ENCODE data around the gene GLCE. TPM values are rescaled to one million over a fixed set of nuclear protein-coding genes. Genes with fewer than 3 reads are reported as not detected.

The GLCE gene
- total RNA-seq, 1 experiment from 2014 or later: 22.8 TPM

DNA sequence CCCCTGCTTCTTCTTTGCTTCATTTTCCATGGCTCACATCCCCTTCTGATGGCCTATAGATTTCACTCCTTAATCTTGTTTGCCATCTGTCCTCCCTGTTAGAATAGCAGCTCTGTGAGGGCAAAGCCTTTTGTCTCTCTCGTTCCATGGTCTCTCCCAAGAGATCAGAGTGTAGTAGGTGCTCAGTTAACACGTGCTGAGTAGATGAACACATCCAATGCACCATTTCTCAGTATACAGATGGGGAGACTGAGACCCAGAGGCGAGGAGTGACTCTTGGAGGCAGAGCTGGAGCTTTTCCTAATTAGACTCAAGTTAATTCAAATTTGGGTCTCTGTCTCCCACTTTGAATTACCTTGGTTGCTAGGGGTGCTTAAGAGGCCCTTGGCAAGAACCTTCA, 142.5 kb downstream of the GLCE start:
- Histone ChIP-seq H3K9me3 (ENCODE audit: control insufficient read depth, insufficient read depth, low read depth, low read length) (no peaks in the 10 kb centered on the region), H3K4me3 (ENCODE audit: low read depth in 2 of 2, low read length in 2 of 2) (no peak overlapping the region), H3K27me3 (ENCODE audit: control insufficient read depth, insufficient read depth, low read length) (peaks cover 5% of the 10 kb centered on the region), H3K4me1 (ENCODE audit: control insufficient read depth, insufficient read depth, low read length) (peaks cover 12% of the 10 kb centered on the region; the same call in 1 of the 2 replicates), H3K36me3 (ENCODE audit: control insufficient read depth, insufficient read depth, low read length) (no peaks in the 10 kb centered on the region), H3K27ac (ENCODE audit: low read length) (no peak overlapping the region)
- BruUV-seq (replicated peaks): no TSS peak
- intact Hi-C loops (cut with micrococcal nuclease; ENCODE audit: unreplicated experiment) (no loop called here), in situ Hi-C loops (cut with HindIII; ENCODE audit: low pct_unique_long_range_greater_than_20kb, low sequenced_read_pairs) (no loop called here)
- TF ChIP-seq TCF7L2 (IDR thresholded peaks at IDR 0.05; ENCODE audit: low read depth, low read length) (no peak), POLR2AphosphoS5 (IDR thresholded peaks at IDR 0.05; ENCODE audit: low read depth, low read length) (no peak), SIN3A (IDR thresholded peaks at IDR 0.05; ENCODE audit: borderline replicate concordance, insufficient read depth, low read depth, low read length) (no peak)
- TF ChIP-seq, protein P1, sequence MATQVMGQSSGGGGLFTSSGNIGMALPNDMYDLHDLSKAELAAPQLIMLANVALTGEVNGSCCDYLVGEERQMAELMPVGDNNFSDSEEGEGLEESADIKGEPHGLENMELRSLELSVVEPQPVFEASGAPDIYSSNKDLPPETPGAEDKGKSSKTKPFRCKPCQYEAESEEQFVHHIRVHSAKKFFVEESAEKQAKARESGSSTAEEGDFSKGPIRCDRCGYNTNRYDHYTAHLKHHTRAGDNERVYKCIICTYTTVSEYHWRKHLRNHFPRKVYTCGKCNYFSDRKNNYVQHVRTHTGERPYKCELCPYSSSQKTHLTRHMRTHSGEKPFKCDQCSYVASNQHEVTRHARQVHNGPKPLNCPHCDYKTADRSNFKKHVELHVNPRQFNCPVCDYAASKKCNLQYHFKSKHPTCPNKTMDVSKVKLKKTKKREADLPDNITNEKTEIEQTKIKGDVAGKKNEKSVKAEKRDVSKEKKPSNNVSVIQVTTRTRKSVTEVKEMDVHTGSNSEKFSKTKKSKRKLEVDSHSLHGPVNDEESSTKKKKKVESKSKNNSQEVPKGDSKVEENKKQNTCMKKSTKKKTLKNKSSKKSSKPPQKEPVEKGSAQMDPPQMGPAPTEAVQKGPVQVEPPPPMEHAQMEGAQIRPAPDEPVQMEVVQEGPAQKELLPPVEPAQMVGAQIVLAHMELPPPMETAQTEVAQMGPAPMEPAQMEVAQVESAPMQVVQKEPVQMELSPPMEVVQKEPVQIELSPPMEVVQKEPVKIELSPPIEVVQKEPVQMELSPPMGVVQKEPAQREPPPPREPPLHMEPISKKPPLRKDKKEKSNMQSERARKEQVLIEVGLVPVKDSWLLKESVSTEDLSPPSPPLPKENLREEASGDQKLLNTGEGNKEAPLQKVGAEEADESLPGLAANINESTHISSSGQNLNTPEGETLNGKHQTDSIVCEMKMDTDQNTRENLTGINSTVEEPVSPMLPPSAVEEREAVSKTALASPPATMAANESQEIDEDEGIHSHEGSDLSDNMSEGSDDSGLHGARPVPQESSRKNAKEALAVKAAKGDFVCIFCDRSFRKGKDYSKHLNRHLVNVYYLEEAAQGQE (IDR thresholded peaks at IDR 0.05; ENCODE audit: insufficient read depth in 1 of 2, low read depth in 2 of 2, low read length in 1 of 2): no peak
- TF ChIP-seq, protein P2, sequence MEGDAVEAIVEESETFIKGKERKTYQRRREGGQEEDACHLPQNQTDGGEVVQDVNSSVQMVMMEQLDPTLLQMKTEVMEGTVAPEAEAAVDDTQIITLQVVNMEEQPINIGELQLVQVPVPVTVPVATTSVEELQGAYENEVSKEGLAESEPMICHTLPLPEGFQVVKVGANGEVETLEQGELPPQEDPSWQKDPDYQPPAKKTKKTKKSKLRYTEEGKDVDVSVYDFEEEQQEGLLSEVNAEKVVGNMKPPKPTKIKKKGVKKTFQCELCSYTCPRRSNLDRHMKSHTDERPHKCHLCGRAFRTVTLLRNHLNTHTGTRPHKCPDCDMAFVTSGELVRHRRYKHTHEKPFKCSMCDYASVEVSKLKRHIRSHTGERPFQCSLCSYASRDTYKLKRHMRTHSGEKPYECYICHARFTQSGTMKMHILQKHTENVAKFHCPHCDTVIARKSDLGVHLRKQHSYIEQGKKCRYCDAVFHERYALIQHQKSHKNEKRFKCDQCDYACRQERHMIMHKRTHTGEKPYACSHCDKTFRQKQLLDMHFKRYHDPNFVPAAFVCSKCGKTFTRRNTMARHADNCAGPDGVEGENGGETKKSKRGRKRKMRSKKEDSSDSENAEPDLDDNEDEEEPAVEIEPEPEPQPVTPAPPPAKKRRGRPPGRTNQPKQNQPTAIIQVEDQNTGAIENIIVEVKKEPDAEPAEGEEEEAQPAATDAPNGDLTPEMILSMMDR (IDR thresholded peaks at IDR 0.05): no peak
- POLR2A ChIA-PET: no interaction called here
- ATAC-seq (no peak), DNase-seq (ENCODE audit: low read depth, low spot score) (no peak)
- CTCF ChIA-PET: no interaction called here

- no peaks in the 10 kb centered on the region for H3K36me3 ChIP-seq (ENCODE audit: control insufficient read depth, insufficient read depth, low read length)
- CTCF ChIA-PET: interaction anchor here (0.6 to 0.7 kb wide), 2 partner anchors 29 to 100 kb away, joined by 4 read pairs; no protein-coding TSS in a partner anchor
- no TSS peak for BruUV-seq (replicated peaks)
- TF ChIP-seq SIN3A (IDR thresholded peaks at IDR 0.05; ENCODE audit: borderline replicate concordance, insufficient read depth, low read depth, low read length): no peak
- TF ChIP-seq, protein P1 (IDR thresholded peaks at IDR 0.05; ENCODE audit: insufficient read depth in 1 of 2, low read depth in 2 of 2, low read length in 1 of 2): no peak
- TF ChIP-seq, protein P2 (IDR thresholded peaks at IDR 0.05): no peak; the same call in 1 of the 2 replicates
- TF ChIP-seq POLR2AphosphoS5 (IDR thresholded peaks at IDR 0.05; ENCODE audit: low read depth, low read length): no peak
- no peak for TF ChIP-seq TCF7L2 (IDR thresholded peaks at IDR 0.05; ENCODE audit: low read depth, low read length)
- no peaks in the 10 kb centered on the region for H3K9me3 ChIP-seq (ENCODE audit: control insufficient read depth, insufficient read depth, low read depth, low read length)
- no peak for DNase-seq (ENCODE audit: low read depth, low spot score)
- no peak overlapping the region for H3K27ac ChIP-seq (ENCODE audit: low read length)
- no peak overlapping the region for H3K4me3 ChIP-seq (ENCODE audit: low read depth in 2 of 2, low read length in 2 of 2)
- POLR2A ChIA-PET: no interaction called here
- in situ Hi-C loops (cut with HindIII; ENCODE audit: low pct_unique_long_range_greater_than_20kb, low sequenced_read_pairs): no loop called here
- H3K27me3 ChIP-seq (ENCODE audit: control insufficient read depth, insufficient read depth, low read length): peaks cover 5% of the 10 kb centered on the region
- no peak for ATAC-seq
- intact Hi-C loops (cut with micrococcal nuclease; ENCODE audit: unreplicated experiment): no loop called here
- peaks cover 12% of the 10 kb centered on the region; the same call in 1 of the 2 replicates for H3K4me1 ChIP-seq (ENCODE audit: control insufficient read depth, insufficient read depth, low read length)
These were observed 143.1 kb downstream of the GLCE start for GRCh38 chr15:69303337-69304181.
